Left ventricle myocardium superior (tissue), 1 donor: ENCODE results near the gene SORCS2. TPM values are rescaled to one million over a fixed set of nuclear protein-coding genes. Genes with fewer than 3 reads are reported as not detected.

Experiments
- ATAC-seq: fragments of 200-7000 bp; cut with Tn5 transposase; one replicate; pipeline ENCODE4 v1.9.1; 2020; ENCODE audit warnings: mild to moderate bottlenecking, moderate library complexity
- DNase-seq: peaks from one replicate; pipeline ENCODE4 v3.0.0-alpha.2; 2020
- intact Hi-C: fragments of 100-400 bp; cut with micrococcal nuclease; formaldehyde crosslinking; loops from one replicate; pipeline ENCODE4 v1.11.0; 2022
- total RNA-seq: library from RNA; stranded (reverse); fragmentation: NEBNext Ultra II Directional; extraction: Animal tissue kit (Norgen Biotek cat#: 25700); gene quantifications from one replicate; pipeline ENCODE4 v1.2.1, GENCODE V29; 2021
- donor health status: DM: no; HTN: yes; CAD: no; lungs with severe emphysema.

SORCS2 gene
- total RNA-seq, 1 donor from 2014 or later: 1.5 TPM

DNA sequence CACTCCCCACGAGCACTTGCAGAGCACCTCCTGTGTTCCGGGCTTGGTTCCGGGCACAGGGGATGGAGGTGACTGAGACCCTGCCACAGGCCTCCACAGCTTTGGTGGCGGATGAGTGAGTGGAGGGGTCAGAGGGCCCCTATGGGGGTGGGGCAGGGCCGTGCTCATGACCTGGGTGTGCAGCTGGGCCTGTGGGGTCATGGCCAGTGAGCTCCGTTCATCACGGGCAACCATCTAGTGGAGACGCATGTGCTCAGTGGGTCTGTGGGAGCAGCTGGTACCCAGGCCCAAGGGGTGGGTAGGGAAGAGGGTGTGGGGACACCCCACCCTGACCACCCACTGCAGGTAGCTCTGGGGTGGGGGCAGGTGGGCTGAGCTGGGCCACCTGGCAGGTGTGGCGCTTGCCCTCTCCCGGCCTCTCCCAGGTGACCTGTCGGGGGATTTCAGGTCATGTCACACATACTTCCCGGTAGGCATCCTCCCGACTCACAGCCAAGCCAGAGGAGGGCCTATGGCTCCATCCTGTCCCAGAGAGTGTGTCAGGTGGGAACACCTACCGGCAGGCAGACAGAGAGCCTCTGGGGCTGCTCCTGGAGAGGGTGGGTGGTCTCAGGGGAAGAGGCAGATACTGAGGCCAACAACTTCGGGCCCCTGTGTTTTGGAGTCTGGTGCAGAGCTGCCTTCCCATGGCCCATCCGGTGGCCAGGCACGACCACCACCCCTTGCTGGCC, 238.8 kb downstream of the SORCS2 start:
- no peak for DNase-seq
- no peak for ATAC-seq
- intact Hi-C loops: no loop called here

DNA sequence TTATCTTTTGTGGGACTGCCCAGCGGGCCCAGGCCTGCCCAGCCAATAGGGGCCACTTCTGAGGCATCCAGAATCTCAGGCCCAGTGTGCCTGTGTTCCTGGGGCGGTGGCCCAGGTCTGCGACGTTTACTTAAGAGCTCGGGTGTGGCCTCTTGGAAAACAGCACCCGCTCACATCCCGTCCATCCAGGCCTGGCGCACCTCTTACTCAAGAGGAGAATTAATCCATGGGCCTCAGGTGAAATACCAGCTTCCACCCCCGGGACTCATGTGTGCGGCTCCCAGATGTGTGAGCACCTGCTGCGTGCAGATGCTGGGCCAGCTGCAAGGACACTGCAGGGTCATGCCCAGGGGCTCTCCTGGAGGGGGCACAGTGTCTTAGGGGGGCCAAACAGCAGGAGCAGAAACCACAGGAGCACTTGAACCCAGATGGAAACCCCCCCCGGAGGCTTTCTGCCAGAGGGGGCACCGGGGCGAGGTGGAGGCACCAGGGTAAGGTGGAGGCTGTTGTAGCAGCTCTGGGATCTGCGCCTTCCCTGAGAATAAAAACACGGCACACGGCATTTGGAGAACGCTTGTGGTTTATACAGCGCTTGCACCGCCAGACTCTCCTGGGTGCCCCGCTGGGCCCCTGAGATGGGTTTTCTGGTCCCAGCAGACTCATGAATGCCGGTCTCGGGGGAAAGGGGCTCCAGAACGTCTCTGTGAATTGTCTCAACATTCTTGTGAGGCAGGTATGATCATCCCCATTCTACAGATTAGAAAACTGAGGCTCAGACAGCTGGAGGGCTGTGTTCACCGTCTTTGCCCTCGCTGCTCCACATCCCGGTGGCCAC, 239.6 kb downstream of the SORCS2 start:
- ATAC-seq (no peak), DNase-seq (no peak)
- intact Hi-C loops: no loop called here

DNA sequence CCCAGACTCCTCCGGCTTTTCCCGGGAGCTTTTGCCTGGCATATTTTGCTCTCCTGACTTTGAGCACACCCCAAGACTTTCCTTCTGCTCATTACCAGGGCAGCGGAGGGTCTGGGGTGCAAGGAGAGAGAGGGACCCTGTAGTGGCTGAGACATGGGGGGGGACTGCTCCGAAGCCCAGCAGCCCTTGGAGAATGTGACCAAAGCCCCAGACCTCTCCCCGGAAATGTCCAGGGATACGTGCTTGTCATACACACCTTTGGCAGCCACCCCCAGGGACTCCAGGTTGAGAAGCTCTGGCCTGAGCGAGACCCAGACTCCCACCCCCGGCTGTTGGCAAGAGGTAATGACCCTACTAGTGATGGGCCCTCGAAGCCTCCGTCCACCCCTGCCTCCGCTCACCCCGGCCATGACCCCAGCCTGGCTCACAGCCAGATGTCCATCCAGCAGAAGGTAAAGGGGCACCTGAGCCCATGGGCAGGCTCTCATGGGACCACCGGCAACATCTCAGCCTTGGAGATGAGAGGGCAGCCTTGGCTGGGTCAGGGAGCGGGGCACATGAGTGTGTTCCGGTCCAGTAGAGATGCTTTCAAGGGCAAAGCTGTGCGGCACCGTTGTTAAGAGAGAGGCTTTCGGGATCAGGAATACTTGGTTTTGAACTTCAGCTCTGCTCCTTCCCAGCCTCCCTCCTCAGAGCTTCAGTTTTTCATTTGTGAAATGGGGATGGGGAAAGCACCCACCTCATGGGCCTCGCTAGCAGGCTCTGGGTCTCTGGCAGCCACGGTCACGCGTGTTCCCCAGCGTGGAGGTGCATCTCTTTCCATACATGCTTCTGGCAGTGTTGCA, 240.4 kb downstream of the SORCS2 start:
- ATAC-seq (no peak), DNase-seq (no peak)
- intact Hi-C loops: no loop called here

DNA sequence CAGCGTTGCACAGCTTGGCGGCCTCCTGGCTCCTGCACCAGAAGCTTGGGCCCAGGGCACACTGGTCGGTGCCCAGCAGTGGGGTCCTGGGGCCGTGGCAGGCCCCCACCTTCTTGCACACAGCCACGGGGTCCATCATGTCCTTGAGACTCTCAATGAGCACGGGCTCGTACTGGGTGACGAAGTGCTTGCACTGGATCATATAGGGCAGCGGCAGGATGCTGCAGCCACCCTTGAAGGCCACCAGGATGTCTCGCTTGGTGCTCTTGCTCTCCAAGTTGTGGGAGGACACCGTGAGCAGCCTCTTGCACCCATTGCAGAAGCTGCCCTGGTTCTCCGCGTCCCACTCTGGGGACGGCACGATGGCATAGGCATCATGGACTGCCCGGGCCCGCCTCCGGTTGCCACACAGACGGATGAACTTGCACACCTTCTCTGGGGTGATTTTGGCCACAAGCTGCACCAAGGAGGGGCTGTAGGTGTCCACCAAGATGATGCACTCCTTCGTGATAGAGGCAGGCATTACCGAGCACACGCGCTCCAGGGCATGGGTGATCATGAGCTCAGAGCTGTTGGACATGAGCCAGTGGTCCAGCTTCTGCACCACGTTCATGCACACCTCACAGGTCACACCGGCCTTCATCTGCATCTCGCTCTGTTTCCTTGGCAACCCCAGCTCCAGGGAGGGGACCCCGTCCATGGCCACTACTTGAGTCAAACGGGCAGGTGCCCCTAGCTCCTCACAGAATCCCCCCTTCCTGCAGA, 241.2 kb downstream of the SORCS2 start:
- intact Hi-C loops: no loop called here
- DNase-seq (no peak), ATAC-seq (no peak)

DNA sequence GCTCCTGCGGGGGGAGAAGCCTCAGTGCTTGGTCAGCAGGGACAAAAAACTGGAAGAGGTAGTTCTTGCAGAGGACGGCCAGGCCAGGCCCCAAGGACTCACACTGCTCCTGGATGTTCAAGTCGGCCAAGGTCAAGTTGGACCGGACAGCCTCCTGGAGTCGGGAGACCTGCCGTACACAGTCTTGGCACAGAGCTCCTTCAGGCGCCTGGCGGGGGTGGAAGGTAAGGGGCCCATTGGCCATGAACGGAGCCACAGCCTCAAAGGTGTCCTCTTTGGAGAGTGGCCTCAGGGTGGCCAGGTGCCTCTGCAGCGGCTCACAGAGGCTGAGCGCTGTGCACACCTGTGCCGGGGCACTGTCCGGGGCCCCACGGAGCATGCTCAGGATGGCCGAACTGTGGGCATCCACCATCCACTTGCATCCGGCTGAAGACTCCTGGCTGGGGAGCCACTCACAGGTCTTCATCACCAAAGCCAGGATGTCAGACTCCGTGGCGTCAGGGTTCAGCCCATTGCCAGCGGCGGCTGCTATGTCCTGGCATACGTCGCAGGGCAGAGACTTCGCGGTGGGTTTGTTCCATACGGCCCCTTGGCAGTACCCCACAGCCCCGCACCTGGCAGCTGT, 241.9 kb downstream of the SORCS2 start:
- no peak for DNase-seq
- ATAC-seq: no peak
- intact Hi-C loops: no loop called here

DNA sequence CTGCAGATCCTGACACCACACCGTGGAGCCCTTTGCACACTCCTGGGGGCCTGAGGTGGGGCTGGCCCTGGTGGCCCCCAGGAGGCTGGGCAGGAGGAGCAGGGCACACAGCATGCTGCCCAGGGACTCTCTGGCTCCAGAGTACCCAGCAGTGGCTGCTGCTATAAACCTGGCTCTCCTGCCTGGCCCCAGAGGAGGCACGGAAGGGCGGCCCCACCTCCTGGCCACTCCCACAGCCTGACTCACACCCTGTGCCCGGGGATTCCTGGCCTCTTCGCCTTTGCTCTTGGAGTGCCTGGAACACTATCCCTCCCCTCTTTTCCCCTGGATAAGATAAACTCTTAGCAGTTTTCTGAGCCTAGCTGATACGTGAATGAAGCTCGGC, 242.4 kb downstream of the SORCS2 start, which contains the start of gene PSAPL1:
Gene PSAPL1 (minus strand): TSS at position 165 of the 385 bp plus-strand sequence. CDS start 51 bp downstream, at position 114.
- ATAC-seq (peak; percentile 94), DNase-seq (peak; percentile 70)
- intact Hi-C loops: no loop called here

DNA sequence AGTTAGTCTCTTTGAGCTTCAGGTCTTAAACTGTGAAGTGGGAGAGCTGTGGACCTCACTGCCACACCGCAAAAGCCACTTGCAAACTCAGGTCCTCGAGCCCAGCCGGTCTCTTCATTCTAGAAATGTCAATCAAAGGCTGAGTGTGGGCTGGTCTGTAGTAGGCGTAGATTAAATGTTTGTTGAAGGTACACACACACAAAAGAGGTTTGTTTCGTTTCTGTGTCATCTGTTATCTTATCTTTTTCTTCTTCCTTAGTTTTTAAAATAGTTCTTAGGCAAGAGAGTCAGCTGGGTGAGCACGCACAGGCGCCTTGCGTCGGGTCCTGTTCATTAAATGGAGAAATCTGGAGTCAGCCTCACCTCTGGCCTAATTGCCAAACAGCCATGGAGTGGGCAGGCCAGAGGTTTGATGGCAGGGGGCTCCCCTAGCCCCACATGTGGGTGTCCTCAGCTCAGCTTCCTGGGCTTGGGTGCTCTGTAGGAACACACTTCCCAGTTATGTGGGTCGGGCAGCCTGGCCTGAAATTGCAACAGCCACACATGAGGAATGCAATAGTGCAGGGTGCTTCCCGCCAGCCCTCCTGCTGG, 243.2 kb downstream of the SORCS2 start:
- peak; percentile 19 for DNase-seq
- intact Hi-C loops: no loop called here
- peak; percentile 6 for ATAC-seq

DNA sequence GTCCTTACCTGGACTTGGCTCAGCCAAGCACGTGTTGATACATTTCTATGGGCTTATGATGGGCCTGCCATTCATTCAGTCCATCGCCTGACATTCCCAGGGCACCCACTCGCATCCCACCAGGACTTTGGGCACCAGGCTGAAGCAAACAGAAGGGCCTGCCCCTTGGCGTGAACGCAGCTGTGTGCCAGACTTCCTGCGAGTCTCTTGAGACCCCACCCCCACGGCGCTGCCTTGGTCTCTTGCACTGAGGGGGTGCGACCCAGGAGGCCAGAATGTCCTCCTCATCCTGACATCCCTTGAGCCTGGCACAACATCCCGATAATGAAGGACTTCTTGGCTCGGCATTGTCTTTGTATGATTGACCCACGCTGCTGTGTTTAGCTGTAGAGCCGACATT, 243.9 kb downstream of the SORCS2 start:
- DNase-seq (peak; percentile 6), ATAC-seq (no peak)
- intact Hi-C loops: no loop called here

DNA sequence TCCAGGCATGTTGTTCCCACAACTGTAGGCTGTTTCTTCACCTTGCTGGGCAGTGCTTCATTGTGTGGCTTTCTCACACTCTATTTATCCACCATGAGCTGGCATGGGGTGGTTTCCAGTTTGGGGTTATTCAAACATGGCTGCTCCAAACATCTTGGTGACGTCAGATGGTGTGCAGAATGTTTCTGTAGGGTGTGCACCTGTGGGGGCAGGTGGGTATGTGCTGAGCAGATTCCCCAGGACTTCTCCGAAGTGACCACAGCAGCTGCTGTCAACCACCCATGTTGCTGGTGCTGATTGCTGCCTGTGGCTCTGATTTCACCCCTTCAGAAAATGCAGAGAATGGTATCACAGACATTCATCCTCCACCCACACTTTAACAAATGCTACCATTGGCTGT, 247.4 kb downstream of the SORCS2 start:
- no peak for ATAC-seq
- intact Hi-C loops: no loop called here
- DNase-seq: no peak

DNA sequence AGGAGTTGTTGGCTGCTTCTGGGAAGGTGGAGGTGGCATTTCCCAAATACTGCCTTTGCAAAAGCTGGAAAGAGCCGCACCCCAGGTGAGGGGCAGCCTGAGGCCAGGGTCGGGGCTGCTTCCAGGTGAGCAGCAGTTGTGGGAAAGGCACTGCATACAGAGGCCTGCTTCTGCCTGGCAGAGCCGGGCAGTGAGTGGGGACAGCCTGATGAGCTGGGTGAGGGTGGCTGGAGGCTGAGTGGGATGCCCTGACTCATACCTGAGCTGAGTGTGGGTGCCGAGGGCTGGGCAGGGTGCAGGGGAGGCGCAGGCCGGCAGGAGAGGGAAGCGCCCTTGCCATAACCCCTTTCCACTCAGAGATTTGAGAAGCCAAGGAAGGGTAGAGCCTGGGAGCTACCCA, 248.9 kb downstream of the SORCS2 start:
- ATAC-seq (no peak), DNase-seq (peak; percentile 5)
- intact Hi-C loops: no loop called here

DNA sequence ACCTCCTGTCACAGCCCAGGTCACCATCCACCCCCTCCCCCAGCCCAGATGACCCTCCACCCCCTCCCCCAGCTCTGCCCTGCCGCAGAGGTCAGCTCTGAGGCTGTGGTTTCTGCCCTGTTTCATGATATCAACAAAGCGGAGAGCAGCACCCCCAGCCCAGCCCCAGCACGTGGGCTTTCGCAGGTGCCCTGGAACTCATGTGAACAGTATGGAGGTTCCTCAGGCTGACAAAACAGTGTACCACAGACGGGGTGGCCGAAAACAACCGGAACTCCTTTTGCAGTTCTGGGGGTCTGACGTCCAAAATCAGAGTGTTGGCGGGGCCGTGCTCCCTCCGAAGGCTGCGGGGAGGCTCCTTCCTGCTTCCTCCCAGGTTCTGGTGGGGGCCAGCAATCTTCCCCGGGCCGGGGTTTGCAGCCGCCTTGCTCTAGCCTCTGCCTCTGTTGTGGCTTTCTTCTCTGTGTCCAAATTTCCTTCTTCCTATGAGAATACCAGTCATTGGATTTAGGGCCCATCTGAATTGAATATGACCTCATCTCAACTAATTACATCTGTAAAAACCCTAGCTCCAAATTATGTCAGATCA, 250.3 kb downstream of the SORCS2 start:
- DNase-seq: peak; percentile 17
- intact Hi-C loops: no loop called here
- no peak for ATAC-seq

DNA sequence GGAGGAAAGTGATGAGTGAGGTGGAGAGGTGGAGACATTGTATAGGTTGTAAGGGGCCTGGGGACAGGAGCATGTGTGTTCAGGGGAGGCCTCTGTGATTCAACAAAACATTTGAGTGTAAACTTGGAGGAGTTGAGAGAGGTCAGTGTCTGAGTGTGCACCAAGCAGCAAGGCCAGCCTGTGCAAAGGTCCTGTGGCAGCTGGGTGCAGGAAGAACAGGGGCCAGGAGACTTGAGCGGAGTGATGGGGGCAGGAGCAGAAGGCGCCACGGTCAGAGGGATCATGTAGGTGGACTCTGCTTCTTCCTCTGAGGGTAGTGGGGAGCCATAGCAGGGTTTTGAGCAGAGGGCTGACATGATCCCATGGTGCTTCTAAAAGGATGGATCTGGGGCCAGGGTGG, 252.0 kb downstream of the SORCS2 start:
- intact Hi-C loops: no loop called here
- DNase-seq (peak; percentile 13), ATAC-seq (no peak)

DNA sequence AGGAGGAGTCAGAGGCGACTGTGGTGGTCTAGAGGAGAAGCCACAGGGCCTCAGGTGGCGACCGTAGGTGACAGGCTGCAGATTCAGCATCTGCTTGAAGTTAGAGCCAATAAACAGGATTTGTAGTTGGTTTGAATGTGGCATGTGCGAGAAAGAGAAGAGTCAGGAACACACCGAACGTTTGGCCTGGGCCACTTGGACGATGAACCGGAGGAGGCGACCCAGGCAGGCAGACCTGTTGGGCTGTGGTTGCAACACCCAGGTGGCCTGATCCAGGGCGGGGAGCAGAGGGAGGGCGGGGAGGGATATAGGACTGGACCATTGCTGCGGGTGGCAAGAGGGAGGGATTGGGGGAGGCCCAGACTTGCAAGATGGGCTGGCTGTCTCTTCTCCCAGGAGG, 252.4 kb downstream of the SORCS2 start:
- intact Hi-C loops: no loop called here
- no peak for ATAC-seq
- DNase-seq: peak; percentile 5

DNA sequence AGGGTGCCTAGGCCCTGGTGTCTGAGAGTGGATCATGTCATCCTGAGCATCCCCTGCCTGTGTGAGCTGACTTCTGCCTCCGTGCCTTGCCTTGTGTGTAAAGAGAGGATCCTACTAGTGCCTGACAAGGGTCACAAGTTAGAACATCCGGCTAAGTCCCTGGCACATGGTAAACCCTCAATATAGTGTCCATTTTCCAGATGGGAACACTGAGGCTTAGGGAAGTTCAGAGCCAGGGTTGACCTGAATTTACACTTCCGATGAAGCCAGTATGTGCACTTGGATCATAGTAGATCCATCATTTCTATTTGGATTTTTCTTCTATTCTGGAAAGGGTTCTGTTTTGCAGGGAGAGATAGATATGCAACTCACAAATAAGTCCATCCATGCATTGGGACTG, 254.9 kb downstream of the SORCS2 start:
- ATAC-seq (no peak), DNase-seq (no peak)
- intact Hi-C loops: no loop called here

DNA sequence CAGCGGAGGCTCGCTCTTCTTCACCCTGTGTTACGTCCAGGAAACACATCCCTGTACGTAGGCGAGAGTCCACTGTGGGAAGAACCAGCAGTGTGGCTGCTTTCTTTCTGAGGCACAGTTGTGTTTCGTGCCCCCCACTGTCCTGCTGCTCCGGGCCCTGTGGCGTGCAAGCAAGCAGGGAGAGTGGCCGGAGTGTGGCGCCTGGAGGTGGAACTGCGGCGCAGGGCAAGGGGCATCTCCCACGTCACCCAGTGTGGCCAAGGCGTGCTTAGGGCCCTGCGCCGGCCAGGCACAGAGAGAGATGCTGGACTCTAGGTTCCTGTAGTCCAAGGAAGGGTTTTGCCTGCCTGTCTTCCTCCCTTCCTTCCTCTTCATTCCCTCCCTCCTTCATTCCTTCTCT, 255.7 kb downstream of the SORCS2 start:
- DNase-seq: no peak
- no peak for ATAC-seq
- intact Hi-C loops: no loop called here

DNA sequence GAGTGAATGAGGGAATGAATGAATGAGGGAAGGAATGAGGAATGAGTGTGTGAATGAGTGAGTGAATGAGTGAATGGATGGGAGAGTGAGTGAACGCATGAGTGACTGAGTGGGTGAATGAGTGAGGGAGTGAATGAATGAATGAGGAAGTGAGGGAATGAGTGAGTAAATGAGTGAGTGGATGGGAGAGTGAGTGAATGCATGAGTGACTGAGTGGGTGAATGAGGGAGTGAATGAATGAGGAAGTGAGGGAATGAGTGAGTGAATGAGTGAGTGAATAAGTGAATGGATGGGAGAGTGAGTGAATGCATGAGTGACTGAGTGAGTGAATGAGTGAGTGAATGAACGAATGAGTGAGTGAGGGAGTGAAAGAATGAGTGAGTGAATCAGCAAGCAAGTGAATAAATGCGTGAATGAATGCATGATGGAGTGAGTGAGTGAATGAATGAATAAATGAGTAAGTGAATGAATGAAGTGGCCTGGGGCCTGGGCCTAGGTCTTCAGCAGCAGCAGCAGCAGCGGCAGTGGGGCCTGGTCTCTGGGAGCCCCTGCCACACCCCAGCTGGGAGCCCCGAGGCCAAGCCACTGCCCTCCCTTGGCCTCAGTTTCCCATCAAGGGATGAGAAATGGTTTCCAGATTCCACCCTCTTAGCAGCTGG, 258.6 kb downstream of the SORCS2 start:
- peak; percentile 15 for DNase-seq
- intact Hi-C loops: no loop called here
- no peak for ATAC-seq

DNA sequence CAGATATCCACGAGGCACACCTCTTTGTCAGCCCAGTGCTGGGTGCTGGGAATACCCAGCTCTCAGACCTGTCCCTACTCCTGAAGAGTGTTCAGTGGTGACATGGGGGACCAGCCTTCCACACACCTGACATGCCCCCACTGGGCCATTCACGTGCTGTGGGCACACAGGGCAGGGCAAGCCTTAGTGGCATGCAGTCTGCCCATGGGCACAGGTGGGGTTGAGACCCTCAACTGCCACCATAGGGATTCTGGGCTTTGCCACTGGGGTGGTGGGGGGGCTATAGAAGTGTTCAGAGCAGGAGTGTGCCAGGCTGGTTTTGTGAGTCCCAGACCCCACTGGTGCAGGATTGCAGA, 259.1 kb downstream of the SORCS2 start:
- ATAC-seq: no peak

More for the DNA sequence above, 259.1 kb downstream of the SORCS2 start:
- DNase-seq: no peak
- intact Hi-C loops: no loop called here
